ENCODE results near the gene ADAMTSL2.

ADAMTSL2 gene

GRCh38 chr9:133507246-133507965 lies 27.1 kb upstream of the ADAMTSL2 start:
- in situ Hi-C loops (cut with HindIII; ENCODE audit: low pct_unique_long_range_greater_than_20kb, low sequenced_read_pairs) = no loop called here
- no peak for TF ChIP-seq JUND (IDR thresholded peaks at IDR 0.05; ENCODE audit: low read depth)
- no peak for DNase-seq (ENCODE audit: low read depth in 1 of 2, low spot score in 1 of 2)

GRCh38 chr9:133508046-133508445 lies 26.5 kb upstream of the ADAMTSL2 start:
- in situ Hi-C loops (cut with HindIII; ENCODE audit: low pct_unique_long_range_greater_than_20kb, low sequenced_read_pairs) = no loop called here
- TF ChIP-seq JUND (IDR thresholded peaks at IDR 0.05; ENCODE audit: low read depth) = no peak
- no peak for DNase-seq (ENCODE audit: low read depth in 1 of 2, low spot score in 1 of 2)

- peak; percentile 62 to 69 for DNase-seq (ENCODE audit: low read depth in 1 of 2, low spot score in 1 of 2)
- no peak for TF ChIP-seq JUND (IDR thresholded peaks at IDR 0.05; ENCODE audit: low read depth)
- in situ Hi-C loops (cut with HindIII; ENCODE audit: low pct_unique_long_range_greater_than_20kb, low sequenced_read_pairs) = no loop called here
Observed at GRCh38 chr9:133509179-133510083, 25.1 kb upstream of the ADAMTSL2 start.

GRCh38 chr9:133510926-133511505 lies 23.5 kb upstream of the ADAMTSL2 start:
- in situ Hi-C loops (cut with HindIII; ENCODE audit: low pct_unique_long_range_greater_than_20kb, low sequenced_read_pairs) = no loop called here

GRCh38 chr9:133511607-133512006 lies 22.9 kb upstream of the ADAMTSL2 start:
- in situ Hi-C loops (cut with HindIII; ENCODE audit: low pct_unique_long_range_greater_than_20kb, low sequenced_read_pairs) = no loop called here
- TF ChIP-seq JUND (IDR thresholded peaks at IDR 0.05; ENCODE audit: low read depth) = no peak
- no peak for DNase-seq (ENCODE audit: low read depth in 1 of 2, low spot score in 1 of 2)

More at GRCh38 chr9:133510926-133511505, 23.5 kb upstream of the ADAMTSL2 start:
- TF ChIP-seq JUND (IDR thresholded peaks at IDR 0.05; ENCODE audit: low read depth) = no peak
- DNase-seq (ENCODE audit: low read depth in 1 of 2, low spot score in 1 of 2) = no peak

DNA sequence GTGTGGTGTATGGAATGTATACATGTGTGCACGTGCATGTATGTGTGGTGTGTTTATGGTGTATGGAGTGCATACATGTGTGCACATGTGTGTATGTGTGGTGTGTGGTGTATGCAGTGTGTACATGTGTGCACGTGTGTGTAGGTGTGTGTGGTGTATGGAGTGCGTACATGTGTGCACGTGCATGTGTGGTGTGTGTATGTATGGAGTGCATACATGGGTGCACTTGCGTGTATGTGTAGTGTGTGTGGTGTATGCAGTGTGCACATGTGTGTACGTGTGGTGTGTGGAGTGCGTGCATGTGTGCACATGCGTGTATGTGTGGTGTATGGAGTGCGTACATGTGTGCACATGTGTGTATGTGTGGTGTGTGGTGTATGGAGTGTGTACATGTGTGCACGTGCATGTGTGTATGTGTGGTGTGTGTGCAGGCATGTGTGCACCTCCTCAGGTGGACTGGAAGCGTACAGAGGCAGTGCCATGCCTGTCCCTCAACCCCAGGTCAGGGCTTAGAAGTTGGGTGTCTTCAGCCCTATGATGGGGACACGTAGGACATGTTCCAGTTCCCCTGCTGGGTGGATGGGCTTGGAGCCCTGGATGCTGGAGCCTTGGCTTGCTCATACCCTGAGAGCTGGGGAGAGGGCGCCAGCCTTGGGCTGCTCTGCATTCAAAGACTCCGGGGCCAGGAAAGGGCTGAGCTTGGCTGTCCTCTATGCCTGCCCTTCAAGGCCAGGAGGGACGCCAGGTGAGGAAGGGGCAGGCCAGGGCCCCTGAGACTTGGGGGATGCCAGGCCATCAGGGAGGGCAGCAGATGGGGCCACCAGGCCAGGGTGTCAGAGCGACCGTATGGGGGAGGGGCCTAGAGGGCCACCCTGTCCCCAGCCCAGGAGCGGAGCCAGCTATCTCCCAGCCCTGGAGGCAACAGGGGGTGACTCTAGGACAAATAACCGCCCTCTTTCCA lies 22.0 kb upstream of the ADAMTSL2 start:
- no peak for TF ChIP-seq JUND (IDR thresholded peaks at IDR 0.05; ENCODE audit: low read depth)
- DNase-seq (ENCODE audit: low read depth in 1 of 2, low spot score in 1 of 2) = no peak
- in situ Hi-C loops (cut with HindIII; ENCODE audit: low pct_unique_long_range_greater_than_20kb, low sequenced_read_pairs) = no loop called here

DNA sequence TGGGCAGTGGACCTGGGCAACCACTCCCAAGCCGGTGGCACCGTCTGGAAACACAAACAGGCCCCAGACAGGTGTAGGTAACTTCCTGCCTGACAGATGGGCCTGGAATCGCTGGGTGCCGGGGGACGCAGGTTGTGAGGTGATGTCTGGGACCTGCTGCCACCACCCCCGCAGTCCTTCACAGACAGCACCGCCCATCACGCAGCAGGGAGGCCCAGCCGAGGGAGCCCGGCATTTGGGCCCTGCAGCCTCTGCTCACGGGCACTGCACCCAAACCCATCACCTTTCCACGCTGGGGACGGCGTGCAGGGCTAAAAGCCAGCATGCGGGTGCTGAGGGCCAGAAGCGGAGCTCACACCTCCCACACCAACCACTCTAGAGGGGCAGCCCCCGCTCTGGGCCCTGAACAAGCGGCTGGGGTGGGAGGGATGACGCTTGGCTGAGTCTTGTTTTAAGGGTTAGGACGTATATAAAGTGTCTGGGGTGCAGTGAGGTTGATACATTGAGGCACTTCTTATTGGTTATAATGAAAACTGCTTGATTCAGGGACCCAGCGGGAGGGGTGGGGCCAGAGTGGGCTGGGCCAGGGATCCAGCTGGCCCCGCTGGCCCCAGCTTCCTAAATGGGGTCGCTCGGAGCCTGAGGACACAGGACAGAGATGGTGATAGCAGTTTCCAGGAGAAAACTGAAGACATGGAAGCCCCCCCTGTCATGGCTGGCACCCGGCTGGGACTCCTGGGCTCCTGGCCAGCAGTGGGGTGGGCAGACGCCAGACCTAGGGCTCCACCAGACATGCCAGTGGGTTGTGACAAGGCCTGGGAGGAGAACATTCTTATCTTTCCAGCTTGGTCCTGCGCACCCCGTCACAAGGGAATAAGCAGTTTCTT lies 21.0 kb upstream of the ADAMTSL2 start:
- DNase-seq (ENCODE audit: low read depth in 1 of 2, low spot score in 1 of 2) = no peak
- in situ Hi-C loops (cut with HindIII; ENCODE audit: low pct_unique_long_range_greater_than_20kb, low sequenced_read_pairs) = no loop called here
- TF ChIP-seq JUND (IDR thresholded peaks at IDR 0.05; ENCODE audit: low read depth) = no peak

DNA sequence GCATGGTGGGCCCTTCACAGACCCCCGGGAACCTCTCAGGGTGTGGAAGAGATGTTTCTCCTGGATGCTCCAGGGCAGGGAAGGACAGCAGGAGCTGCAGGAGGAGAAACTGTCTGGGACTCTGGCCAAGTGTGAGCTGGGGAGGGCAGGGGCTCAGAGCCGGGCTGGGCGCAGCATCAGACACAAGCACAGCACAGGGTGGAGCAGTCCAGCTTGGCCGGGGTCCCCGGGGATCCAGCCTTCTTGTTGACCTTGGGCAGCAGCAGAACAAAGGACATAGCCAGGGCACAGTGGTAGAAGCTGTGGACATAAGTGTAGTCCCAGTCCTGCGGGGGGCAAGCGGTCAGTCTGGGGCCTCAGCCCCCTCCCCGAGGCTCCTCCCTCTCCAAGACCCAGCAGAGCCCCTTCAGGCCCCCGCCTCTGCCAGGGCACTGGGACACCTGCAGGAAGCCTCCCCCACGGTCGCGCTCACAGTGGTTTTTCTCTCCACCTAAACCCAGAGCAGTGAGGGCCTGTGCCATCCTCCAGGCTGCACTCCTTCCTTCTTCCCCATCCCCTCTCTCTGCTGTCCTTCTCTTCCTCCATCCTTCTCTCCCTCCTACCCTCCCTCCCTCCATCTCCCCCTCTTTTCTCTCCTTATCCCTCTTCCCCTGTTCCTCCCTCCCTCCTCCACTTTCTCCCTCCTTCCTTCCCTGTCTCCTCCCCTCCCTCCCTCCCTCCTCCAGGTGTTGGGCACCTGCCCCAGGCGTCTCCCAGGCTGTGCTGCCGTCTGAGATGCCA lies 19.9 kb upstream of the ADAMTSL2 start:
- in situ Hi-C loops (cut with HindIII; ENCODE audit: low pct_unique_long_range_greater_than_20kb, low sequenced_read_pairs) = no loop called here
- DNase-seq (ENCODE audit: low read depth in 1 of 2, low spot score in 1 of 2) = no peak
- TF ChIP-seq JUND (IDR thresholded peaks at IDR 0.05; ENCODE audit: low read depth) = no peak

DNA sequence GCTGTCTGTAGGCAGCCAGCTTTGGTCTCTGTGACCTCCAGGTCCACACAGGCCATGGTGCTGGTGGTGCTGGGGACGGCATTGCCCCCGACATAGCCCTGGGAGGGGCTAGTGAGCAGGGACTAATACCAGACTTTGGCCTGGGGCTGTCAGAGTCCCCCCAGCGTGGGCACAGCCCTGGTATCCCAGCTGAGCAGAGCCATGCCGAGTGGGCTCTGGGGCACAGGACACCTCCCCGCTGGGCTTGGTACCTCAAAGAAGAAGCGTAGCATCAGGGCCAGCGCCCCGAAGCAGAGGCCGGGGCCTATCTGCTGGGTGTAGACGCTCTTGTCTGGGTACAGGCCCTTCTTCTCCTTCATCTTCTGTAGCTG lies 19.3 kb upstream of the ADAMTSL2 start:
- in situ Hi-C loops (cut with HindIII; ENCODE audit: low pct_unique_long_range_greater_than_20kb, low sequenced_read_pairs) = no loop called here
- no peak for DNase-seq (ENCODE audit: low read depth in 1 of 2, low spot score in 1 of 2)
- TF ChIP-seq JUND (IDR thresholded peaks at IDR 0.05; ENCODE audit: low read depth) = no peak

GRCh38 chr9:133515615-133516255 lies 18.8 kb upstream of the ADAMTSL2 start:
- in situ Hi-C loops (cut with HindIII; ENCODE audit: low pct_unique_long_range_greater_than_20kb, low sequenced_read_pairs) = no loop called here

More at GRCh38 chr9:133515615-133516255, 18.8 kb upstream of the ADAMTSL2 start:
- no peak for DNase-seq (ENCODE audit: low read depth in 1 of 2, low spot score in 1 of 2)
- TF ChIP-seq JUND (IDR thresholded peaks at IDR 0.05; ENCODE audit: low read depth) = no peak
